ENCODE results near the gene PCDHAC1.

- no peak for TF ChIP-seq CTCF (conservative IDR thresholded peaks at IDR 0.05)
- TF ChIP-seq ZFX (IDR thresholded peaks at IDR 0.05): no peak
These were observed 27.1 kb downstream of the PCDHAC1 start for GRCh38 chr5:140953234-140953633.

All from C4-2B (cell line).